Mucosa of stomach (tissue), 1 donor: ENCODE measurements around the gene CC2D2B.
"Not testable (repeated sequence)": the region's sequence is repeated elsewhere in the genome, so short reads cannot be mapped to it uniquely, and the experiment has no call there.

ENCODE experiments used
- H3K27me3 ChIP-seq: one replicate; pipeline ENCODE4 v1.7.0; 2013; ENCODE audit warnings: mild to moderate bottlenecking, low read length; ENCODE audit not compliant: control insufficient read depth, insufficient read depth
- H3K36me3 ChIP-seq: one replicate; pipeline ENCODE4 v1.7.0; 2013; ENCODE audit warnings: low read length; ENCODE audit not compliant: control insufficient read depth, insufficient read depth
- H3K4me1 ChIP-seq: one replicate; pipeline ENCODE4 v1.7.0; 2013; ENCODE audit warnings: mild to moderate bottlenecking, low read length; ENCODE audit not compliant: control insufficient read depth, insufficient read depth
- H3K4me3 ChIP-seq: one replicate; pipeline ENCODE4 v1.7.0; 2013; ENCODE audit warnings: low read length
- H3K9ac ChIP-seq: one replicate; pipeline ENCODE4 v1.7.0; 2013; ENCODE audit warnings: mild to moderate bottlenecking, low read length, moderate library complexity
- H3K9me3 ChIP-seq: one replicate; pipeline ENCODE4 v1.7.0; 2013; ENCODE audit warnings: mild to moderate bottlenecking, low read length, moderate library complexity; ENCODE audit not compliant: control insufficient read depth
- donor health status: Pancreatic carcinoma.

The CC2D2B gene

DNA sequence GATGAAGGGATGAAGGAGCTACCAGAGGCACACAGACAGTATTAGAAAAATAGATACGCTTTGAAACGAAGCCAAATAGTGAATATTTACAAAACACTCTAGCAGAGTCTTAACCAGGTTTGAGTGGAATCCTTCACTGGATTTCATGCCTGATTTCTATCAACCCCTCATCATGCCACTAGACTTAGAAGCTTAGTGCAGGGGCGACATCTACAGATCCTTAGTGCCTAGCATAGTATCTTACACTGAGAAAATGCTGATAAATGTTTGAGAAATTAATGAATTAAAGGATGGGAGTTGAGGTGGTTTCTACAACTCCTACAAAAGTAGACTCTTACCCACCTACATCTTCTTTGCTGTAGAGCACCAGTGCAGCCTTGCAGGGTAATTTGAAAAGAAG, 80.9 kb downstream of the CC2D2B start:
- H3K9me3 ChIP-seq = no peaks in the 10 kb centered on the region
- no peaks in the 10 kb centered on the region for H3K36me3 ChIP-seq
- no peak overlapping the region for H3K9ac ChIP-seq
- no peak overlapping the region for H3K4me3 ChIP-seq
- no peaks in the 10 kb centered on the region for H3K27me3 ChIP-seq
- no peaks in the 10 kb centered on the region for H3K4me1 ChIP-seq

DNA sequence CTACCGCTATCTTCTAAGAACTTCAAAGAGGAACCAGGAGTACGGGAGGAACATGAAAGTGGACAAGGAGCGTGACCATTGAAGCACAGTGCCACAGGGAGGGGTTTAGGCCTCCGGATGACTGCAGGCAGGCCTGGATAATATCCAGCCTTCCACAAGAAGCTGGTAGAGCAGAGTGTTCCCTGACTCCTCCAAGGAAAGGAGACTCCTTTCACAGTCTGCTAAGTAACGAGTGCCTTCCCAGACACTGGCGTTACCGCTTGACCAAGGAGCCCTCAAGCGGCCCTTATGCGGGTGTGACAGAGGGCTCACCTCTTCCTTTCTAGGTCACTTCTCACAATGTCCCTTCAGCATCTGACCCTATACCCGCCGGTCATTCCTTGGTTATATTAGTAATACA, 86.6 kb downstream of the CC2D2B start:
- H3K9me3 ChIP-seq, H3K9ac ChIP-seq, H3K36me3 ChIP-seq, H3K27me3 ChIP-seq, H3K4me1 ChIP-seq, H3K4me3 ChIP-seq: not testable (repeated sequence)

DNA sequence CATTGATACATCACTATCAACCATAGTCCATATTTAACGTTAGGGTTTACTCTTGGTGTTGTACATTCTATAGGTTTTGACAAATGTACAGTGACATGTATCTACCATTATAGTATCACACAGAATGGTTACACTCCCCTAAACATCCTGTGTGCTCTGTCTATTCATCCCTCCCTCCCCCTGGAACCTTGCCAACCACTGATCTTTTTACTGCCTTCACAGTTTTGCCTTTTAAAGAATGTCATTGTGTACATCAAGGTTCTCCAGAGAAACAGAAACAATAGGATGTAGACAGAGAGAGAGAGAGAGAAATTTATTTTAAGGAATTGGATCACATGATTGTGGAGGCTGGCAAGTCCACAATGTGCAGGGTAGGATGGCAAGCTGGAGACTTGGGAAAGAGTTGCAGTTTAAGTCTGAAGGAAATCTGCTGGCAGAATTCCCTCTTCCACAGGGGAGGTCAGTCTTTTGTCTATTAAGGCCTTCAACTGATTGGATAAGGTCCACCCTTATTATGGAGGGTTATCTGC, 90.5 kb downstream of the CC2D2B start:
- Histone ChIP-seq H3K27me3 (no peaks in the 10 kb centered on the region), H3K9me3 (no peaks in the 10 kb centered on the region), H3K4me1 (no peaks in the 10 kb centered on the region), H3K4me3 (no peak overlapping the region), H3K9ac (no peak overlapping the region), H3K36me3 (no peaks in the 10 kb centered on the region)

DNA sequence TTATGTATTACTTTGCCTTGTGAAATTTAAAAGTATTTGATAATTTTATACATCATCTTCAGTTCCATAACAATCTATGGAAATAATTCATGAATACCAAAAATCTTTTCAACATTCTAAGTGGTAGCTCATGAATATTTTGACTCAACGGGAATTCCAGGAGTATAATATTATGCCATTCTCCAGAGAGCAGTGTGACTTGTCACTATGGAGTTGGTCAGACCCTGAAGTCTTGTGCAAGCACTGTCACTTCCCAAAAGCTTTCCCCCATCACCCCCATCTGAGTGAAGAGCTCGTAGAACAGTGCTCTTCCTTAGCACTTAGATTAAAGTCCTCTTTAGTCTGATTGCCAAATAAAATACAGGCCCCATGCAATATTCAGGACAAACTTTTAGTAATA, 106.2 kb downstream of the CC2D2B start:
- Histone ChIP-seq H3K27me3 (no peaks in the 10 kb centered on the region), H3K4me1 (no peaks in the 10 kb centered on the region), H3K36me3 (no peaks in the 10 kb centered on the region), H3K9me3 (no peaks in the 10 kb centered on the region), H3K9ac (no peak overlapping the region), H3K4me3 (no peak overlapping the region)

DNA sequence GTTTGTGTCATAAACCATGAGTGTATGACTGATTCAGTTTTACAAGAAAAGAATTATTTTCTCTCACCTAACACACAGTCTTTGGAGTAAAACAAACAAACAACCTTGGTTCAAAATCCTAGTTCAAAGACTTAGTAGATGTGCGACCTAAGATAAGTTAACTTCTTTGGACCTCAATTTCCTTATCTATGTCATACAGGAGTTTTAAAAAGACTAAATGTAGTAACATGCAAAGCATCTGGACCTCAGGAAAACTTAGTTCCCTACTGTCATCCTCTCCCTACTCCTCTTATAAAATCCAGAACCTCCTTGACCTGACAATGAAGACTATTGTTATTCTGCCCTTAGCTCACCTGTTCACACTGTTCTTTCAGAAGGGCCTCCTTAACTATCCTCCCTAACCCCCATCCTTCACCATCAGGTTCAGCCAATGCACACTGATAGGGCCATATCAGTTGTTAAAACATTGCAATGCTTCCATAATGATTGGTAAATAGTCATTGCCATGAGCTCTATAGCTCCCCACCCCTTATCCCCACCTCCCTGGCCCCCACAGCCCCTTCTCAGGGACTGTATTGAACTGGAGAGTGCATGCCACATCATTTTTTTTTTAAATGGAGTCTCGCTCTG, 106.8 kb downstream of the CC2D2B start:
- Histone ChIP-seq H3K4me3 (no peak overlapping the region), H3K4me1 (no peaks in the 10 kb centered on the region), H3K9me3 (no peaks in the 10 kb centered on the region), H3K27me3 (no peaks in the 10 kb centered on the region), H3K9ac (no peak overlapping the region), H3K36me3 (no peaks in the 10 kb centered on the region)

DNA sequence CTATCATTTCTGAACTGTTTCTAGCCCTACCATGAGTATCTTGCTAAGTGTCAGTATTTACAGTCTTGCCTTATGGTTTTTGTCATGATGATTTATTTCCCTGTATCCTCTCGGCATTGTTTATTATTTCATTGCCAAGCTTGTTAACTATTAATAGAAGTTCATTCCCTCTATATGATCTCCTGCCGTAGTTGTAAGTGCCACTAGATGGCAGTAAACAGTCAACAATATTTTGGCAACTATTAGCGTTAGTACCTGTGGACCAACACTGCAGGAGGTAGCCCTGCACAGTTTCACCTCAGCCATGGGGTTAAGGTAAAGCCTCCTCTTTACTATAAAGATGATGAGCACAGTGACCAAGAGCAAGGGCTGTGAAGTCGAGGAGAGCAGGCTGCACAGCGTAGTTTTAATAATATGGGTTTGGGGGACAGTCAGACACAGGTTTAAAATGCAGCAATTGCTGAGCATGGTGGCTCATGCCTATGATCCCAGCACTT, 109.5 kb downstream of the CC2D2B start:
- Histone ChIP-seq H3K36me3 (no peaks in the 10 kb centered on the region), H3K4me1 (no peaks in the 10 kb centered on the region), H3K9ac (no peak overlapping the region), H3K9me3 (no peaks in the 10 kb centered on the region), H3K27me3 (no peaks in the 10 kb centered on the region), H3K4me3 (no peak overlapping the region)

DNA sequence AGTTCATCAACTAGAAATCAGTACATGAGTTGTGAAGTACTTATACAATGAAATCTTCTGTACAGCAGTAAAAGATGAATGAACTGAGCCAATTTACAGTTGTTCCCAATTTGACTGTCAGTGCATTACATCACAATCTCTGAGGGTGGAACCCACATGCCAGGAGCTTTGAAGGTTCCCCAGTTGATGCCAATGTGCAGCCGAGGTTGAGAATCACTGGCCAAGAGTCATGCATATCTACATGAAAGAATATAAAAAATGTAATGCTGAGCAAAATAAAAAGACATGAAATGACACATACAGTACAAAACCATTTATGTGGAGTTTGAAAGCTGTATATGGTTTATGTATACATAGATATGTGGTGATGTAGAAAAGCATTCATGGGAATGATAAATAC, 113.6 kb downstream of the CC2D2B start:
- no peak overlapping the region for H3K4me3 ChIP-seq
- H3K9ac ChIP-seq = no peak overlapping the region
- H3K9me3 ChIP-seq = no peaks in the 10 kb centered on the region
- H3K4me1 ChIP-seq = no peaks in the 10 kb centered on the region
- no peaks in the 10 kb centered on the region for H3K36me3 ChIP-seq
- no peaks in the 10 kb centered on the region for H3K27me3 ChIP-seq

DNA sequence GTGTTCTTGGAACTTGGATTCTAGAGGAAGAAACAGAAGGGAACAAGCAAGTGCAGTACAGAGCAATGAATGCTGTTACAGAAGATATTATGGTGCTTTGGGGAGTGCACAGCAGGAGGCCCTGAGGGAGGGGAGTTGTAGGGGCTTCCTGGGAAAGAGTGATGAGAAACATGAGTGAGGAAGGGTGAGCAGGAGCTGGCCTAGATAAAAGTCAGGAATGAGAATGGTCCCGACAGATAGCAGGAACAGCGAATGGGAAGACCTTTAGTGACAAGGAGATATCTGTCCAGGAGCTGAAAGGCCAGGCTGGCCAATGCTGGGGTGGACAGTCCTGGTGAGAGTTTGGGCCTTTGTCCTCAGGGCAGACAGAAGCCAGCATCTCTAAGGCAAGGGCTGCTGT, 115.0 kb downstream of the CC2D2B start:
- Histone ChIP-seq H3K9ac (no peak overlapping the region), H3K27me3 (no peaks in the 10 kb centered on the region), H3K4me3 (no peak overlapping the region), H3K36me3 (no peaks in the 10 kb centered on the region), H3K9me3 (no peaks in the 10 kb centered on the region), H3K4me1 (no peaks in the 10 kb centered on the region)

DNA sequence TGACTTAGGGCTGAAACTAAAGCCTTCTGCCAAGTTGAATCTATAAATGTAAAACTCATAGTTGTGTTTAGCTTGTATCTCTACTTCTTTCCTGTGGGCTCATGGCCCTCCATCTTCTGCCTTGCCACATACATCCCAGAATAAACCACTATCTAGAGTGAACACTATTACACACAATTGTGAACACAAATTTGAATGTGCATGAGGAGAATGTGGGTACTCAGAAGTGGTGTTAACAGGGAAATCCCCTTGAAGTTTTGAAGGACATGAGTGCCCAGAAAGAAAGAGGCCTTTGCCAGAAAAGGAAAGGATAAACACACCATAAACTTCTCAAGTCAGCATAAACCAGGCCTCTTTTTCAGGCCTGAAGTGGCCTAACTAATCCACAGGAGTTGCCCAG, 115.4 kb downstream of the CC2D2B start:
- Histone ChIP-seq H3K36me3 (no peaks in the 10 kb centered on the region), H3K9ac (no peak overlapping the region), H3K4me3 (no peak overlapping the region), H3K4me1 (no peaks in the 10 kb centered on the region), H3K9me3 (no peaks in the 10 kb centered on the region), H3K27me3 (no peaks in the 10 kb centered on the region)

DNA sequence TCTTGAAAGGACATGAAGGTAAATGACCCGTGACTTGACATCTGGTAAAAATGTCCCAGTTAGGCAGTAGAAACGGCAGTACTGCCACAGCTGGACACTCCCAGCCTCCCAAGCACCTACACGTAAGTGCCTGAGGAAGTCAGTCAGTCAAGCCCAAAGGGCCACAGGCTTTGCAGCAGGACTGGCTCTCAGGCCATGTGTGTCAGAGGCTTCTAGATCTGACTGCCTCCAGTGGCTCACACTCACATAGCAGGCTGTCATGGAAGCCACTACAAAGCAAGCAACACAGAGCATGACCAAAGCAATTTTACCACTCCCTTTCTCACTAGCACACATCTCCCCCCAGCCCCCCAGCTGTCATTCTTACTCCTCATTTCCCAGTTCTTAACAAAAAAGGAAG, 117.8 kb downstream of the CC2D2B start:
- no peak overlapping the region for H3K9ac ChIP-seq
- H3K9me3 ChIP-seq = no peaks in the 10 kb centered on the region
- H3K4me3 ChIP-seq = no peak overlapping the region
- H3K27me3 ChIP-seq = no peaks in the 10 kb centered on the region
- H3K4me1 ChIP-seq = no peaks in the 10 kb centered on the region
- no peaks in the 10 kb centered on the region for H3K36me3 ChIP-seq

DNA sequence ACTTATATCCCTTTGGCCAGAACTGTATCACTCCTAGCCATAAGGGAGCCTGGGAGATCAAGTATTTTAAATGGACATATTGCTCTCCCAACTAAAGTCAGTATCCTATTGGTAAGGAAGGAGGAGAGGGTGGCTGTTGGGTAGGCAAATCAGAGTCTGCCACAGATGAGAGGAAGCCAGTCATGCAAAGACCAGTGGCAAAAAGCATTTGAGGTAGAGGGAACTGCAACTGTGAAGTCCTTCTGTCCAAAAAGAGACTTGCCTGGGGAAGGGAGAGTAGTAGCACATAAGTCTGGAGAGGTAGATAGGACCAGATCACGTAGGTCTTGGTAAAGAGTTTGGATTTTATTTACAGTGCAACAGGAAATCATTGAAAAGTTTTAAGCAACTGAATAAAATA, 126.8 kb downstream of the CC2D2B start:
- no peak overlapping the region for H3K9ac ChIP-seq
- no peaks in the 10 kb centered on the region for H3K27me3 ChIP-seq
- H3K4me3 ChIP-seq = no peak overlapping the region
- no peaks in the 10 kb centered on the region for H3K36me3 ChIP-seq
- H3K4me1 ChIP-seq = no peaks in the 10 kb centered on the region
- no peaks in the 10 kb centered on the region for H3K9me3 ChIP-seq

DNA sequence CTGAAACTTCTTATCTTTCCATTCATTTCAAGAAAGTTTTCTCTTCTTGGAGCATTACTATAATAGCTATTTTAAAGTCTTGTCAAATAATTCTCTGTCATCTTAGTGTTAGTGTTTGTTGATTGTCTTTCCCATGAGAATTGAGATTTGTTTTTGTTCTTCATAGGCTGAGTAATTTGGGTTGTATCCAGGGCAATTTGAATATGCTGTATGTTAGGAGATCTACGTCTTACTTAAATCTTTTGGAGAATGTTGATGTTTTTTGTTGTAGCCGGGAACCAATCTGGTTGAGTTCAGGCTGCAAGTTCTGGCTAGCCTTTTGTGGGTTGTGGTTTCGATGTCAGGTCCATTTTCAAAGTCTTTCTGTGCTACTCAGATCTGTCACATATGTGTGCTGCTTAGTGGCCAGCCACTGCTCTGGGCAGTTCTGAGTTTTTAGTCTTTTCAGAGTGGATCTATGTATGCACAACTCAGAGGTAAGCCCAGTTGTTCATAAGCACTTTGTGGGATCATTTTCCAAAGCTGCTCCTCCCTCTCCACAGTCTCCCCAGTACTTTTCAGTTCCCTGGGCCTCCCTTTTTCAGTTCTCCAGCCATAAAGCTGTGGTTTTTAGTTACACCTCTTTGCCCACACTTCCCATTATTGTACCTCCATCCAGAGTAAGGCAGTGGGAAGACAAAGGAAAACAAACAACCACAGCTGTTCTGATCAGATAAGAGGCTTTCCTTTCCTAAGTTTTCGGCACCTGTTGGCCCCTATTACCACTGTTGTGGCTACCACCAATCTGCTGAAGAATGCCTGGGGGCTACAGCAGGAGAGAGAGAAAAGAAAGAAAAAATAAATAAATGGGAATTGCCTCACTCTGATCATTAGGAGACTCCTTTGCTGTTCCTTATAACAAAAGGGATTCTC, 131.0 kb downstream of the CC2D2B start:
- Histone ChIP-seq H3K36me3 (no peaks in the 10 kb centered on the region), H3K27me3 (no peaks in the 10 kb centered on the region), H3K4me1 (peaks cover 6% of the 10 kb centered on the region), H3K4me3 (no peak overlapping the region), H3K9ac (no peak overlapping the region), H3K9me3 (no peaks in the 10 kb centered on the region)
